NOMO-1 treated with DMSO at 0.1 percent for 48 hours (cell line): Measurements from ENCODE around the gene PRELP.
"Not testable (repeated sequence)": the region's sequence is repeated elsewhere in the genome, so short reads cannot be mapped to it uniquely, and the experiment has no call there.

ENCODE experiments used
- DNase-seq: peaks from one replicate; lab custom pipeline; 2025; ENCODE audit not compliant: unreplicated experiment; lab: John Stamatoyannopoulos, UW

The PRELP gene

GRCh38 chr1:203453016-203453415 lies 22.6 kb upstream of the PRELP start:
- DNase-seq: no peak

DNA sequence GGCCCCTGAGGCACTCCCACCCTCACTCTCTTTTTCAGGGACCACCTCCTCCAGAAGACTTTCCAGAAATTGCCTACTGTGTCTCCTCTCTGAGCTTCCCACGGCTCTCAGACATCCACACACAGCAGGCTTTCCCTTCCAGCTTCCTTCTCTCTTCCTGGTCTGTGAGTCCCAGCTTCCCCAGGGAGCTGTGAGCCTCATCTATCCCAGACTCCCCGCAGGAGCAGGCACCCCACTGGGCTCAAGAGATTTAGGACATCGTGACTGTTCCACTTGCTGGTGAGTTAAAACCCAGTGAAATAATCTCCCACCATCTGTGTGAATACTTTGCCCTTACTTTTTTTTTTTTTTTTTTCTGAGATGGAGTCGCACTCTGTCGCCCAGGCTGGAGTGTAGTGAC lies 22.0 kb upstream of the PRELP start:
- no peak for DNase-seq

- no peak for DNase-seq
These were observed 20.6 kb upstream of the PRELP start for GRCh38 chr1:203454986-203455471.

GRCh38 chr1:203455706-203456105 lies 19.9 kb upstream of the PRELP start:
- no peak for DNase-seq

DNA sequence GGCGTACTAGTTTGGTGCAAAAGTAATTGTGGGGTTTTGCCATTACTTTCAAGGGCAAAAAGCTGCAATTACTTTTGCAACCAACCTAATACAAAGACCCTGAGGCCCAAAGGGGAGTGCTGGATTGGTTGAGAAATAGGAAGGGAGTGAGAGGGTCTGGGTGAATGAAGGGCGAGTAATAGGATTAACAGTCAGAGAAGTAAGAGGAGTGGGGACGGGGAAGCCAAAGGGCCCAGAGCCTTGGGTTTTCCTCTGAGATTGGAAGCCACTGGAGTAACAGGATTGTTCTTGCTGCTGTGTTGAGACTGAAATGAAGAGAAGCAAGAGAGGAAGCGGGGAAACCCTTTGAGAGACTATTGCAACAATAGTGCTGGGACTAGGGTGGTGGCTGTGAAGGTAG lies 19.0 kb upstream of the PRELP start:
- DNase-seq: no peak

DNA sequence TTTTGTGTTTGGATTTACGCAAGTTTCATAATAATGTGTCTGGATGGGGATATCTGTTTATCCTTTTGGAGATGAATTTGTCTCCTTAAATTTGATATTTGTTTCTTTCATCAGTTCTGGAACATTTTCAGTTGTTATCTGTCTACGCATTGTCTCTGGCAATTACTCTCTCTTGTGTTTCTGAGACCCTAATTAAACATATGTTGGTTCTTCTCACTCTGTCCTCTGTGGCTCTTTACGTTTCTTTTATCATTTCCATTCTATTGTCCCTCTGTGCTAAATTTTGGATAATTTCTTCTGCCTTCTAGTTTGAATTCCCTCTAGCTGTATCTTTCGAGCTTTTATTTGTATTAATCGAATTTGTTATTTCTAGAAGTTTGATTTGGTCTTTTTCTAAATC lies 17.5 kb upstream of the PRELP start:
- DNase-seq: no peak

DNA sequence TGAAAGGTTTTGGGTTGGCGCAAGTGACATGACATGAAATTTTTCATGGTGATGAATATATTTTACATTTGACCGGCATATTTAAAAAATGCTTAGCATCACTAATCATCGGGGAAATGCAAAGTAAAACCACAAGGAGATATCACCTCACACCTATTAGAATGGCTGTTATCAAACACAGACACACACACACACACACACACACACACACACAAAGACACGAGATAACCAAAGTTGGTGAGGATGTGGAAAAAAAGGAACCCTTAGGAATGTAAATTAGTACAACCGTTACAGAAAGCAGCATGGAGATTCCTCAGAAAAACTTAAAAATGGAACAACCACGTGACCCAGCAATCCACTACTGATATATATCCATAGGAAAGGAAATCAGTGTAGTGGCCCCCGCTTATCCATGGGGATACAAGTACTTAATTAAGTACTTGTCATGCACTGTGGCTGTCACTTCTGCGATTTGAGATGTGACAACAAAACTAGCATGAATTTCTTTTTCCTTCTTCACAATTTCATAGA lies 15.9 kb upstream of the PRELP start:
- no peak for DNase-seq

- DNase-seq: no peak
These were observed 13.9 kb upstream of the PRELP start for GRCh38 chr1:203461717-203462116.

GRCh38 chr1:203462143-203462542 lies 13.5 kb upstream of the PRELP start:
- DNase-seq: no peak

DNA sequence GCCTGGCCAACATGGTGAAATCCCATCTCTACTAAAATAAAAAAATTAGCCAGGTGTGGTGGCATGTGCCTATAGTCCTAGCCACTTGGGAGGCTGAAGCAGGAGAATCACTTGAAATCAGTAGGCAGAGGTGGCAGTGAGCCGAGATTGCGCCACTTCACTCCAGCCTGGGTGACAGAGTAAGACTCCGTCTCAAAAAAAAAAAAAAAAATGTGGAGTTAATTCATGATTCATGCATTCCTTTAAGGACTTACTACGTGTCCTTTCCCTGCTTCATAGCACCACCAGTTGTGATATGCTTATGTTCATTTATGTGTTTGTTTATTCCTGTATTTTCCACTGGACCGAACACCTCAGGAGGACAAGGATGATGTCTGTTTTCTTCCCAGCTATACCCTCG lies 12.7 kb upstream of the PRELP start:
- no peak for DNase-seq

- no peak for DNase-seq
These were observed 12.0 kb upstream of the PRELP start for GRCh38 chr1:203463469-203464062.

DNA sequence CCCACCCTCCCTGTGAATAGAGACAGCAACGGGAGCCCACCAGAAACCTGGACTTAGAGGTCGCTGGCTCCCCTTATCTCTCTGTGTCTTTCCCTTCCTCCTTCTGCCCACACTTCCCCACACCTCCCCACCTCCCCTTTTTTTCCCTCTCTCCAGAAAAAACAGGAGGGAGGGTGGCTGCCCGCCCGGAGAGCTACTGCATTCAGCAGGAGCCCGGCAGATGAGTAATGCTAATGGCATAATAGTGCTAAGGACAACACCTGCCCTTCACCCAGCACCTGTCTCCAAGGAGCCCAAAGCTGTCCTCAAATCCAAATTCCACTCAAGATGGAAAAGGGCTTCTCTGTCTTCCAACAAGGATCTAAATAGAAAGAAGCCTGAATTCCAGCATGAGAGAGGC lies 11.4 kb upstream of the PRELP start:
- DNase-seq: no peak

GRCh38 chr1:203464743-203465142 lies 10.9 kb upstream of the PRELP start:
- DNase-seq: no peak

- no peak for DNase-seq
These were observed 10.3 kb upstream of the PRELP start for GRCh38 chr1:203465146-203465798.

GRCh38 chr1:203465948-203466347 lies 9.7 kb upstream of the PRELP start:
- DNase-seq: no peak

DNA sequence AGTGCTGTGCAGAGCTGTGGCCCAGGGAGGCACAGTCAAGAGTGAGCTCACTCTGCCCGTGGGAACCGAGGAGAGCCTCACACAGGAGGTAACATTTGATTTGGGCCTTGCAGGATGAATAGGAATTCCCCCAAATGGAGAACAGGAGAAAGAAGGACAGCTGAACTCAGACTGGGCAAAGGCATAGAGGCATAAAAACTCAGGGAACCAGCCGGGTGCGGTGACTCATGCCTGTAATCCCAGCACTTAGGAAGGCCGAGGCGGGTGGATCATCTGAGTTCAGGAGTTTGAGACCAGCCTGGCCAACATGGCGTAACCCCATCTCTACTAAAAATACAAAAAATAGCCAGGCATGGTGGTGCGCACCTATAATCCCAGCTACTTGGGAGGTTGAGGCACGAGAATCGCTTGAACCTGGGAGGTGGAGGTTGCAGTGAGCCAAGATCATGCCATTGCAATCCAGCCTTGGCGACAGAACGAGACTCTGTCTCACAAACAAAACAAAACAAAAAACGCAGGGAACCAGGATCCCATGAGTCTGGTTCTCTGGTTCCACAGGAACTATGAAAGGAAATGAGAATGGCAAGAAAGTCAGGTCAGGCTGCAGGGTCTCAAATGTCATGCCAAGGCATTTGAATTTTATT lies 8.6 kb upstream of the PRELP start:
- DNase-seq: not testable (repeated sequence)

- DNase-seq: no peak
These were observed 8.1 kb upstream of the PRELP start for GRCh38 chr1:203467550-203467921.

- DNase-seq: no peak
These were observed 7.3 kb upstream of the PRELP start for GRCh38 chr1:203468326-203468725.

GRCh38 chr1:203470240-203470639 lies 5.4 kb upstream of the PRELP start:
- DNase-seq: no peak

DNA sequence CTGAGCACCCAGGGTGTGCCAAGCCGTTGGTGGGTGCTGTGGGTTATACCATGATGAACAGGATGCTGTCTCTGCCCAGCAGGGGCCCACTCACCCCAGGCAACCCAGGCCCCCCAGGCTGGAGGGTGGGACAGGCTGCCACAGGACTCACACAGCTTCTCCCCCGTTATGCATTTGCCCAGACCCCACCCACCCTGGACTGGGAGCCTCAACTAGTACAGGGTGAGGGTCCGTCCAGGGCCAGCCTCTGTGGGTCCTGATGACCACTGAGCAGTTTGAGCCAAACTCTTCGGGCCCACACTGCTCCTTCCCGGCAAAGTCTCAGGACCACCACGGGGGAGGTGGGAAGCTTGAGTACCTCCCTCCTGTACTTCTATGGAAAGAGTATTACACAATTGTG lies 3.8 kb upstream of the PRELP start:
- DNase-seq: no peak

DNA sequence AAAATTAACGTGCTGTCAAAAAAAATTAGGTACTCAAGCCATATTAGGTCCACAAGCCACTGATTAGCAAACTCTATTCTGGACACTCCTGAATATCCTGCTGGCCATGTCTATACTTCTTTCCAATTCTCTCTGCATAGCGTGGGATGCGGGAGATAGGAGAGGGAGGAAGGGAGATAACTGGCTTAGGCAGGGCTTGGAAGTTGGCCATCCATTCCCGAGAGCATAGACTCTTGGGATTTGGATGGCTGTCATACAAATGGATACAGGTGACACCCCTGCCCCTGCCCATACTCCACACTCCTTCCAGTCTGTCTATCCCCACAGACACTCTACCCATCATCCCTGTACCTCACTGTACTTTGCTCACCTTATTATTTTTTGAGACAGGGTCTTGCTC lies 2.3 kb upstream of the PRELP start:
- DNase-seq: no peak

DNA sequence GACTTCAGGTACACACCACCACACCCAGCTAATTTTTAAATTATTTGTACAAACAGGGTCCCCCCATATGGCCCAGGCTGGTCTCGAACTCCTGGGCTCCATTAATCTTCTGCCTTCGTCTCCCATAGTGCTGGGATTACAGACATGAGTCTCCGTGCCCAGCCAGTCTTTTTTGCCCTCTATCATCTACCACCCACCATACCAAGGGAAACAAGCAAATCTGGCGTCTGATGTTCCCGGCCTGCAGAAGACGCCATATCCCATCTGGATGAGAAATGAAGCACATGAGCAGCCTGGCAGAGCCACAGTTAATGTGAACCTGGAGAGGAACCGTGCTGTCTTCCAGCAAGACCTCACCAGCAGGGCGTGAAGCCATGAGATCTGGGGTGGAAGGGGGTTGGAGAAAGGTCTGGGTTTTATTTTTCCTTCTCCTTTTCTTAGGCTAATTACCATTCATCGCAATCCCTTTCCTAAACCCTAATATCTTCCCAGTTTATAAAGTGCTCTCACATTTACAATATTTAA lies 1.8 kb upstream of the PRELP start:
- no peak for DNase-seq
